HepG2 (cell line): ENCODE data around the gene PPP2R5D. TPM values are rescaled to one million over a fixed set of nuclear protein-coding genes. Genes with fewer than 3 reads are reported as not detected.

Source experiments
- ARID5B ChIP-seq: IDR thresholded peaks from 2 replicates; pipeline ENCODE4 v1.4.0; 2020; ENCODE audit warnings: mild to moderate bottlenecking, missing genetic modification reagents
- ELF4 ChIP-seq: sonication (generic); formaldehyde crosslinking; IDR thresholded peaks from 2 replicates; pipeline ENCODE4 v1.5.0; 2020; ENCODE audit warnings: missing genetic modification reagents, mild to moderate bottlenecking, moderate library complexity, borderline replicate concordance
- FLYWCH1 ChIP-seq: sonication (generic); formaldehyde crosslinking; IDR thresholded peaks from 2 replicates; pipeline ENCODE4 v1.8.1; 2023; ENCODE audit warnings: mild to moderate bottlenecking, missing genetic modification reagents
- GLMP ChIP-seq: sonication (generic); formaldehyde crosslinking; IDR thresholded peaks from 2 replicates; pipeline ENCODE4 v1.9.0; 2021; ENCODE audit warnings: missing genetic modification reagents, mild to moderate bottlenecking, borderline replicate concordance
- HDAC6 ChIP-seq: fragments of 200-600 bp; sonication (generic); IDR thresholded peaks from 2 replicates; pipeline ENCODE4 v1.7.0; 2017; ENCODE audit warnings: mild to moderate bottlenecking, antibody characterized with exemption, low read length, low read depth
- HNRNPH1 ChIP-seq: fragments of 200-400 bp; formaldehyde crosslinking; optimal IDR thresholded peaks from 2 replicates; pipeline ENCODE3; 2017; ENCODE audit warnings: mild to moderate bottlenecking, low read depth, low read length
- ISL2 ChIP-seq: sonication (generic); formaldehyde crosslinking; IDR thresholded peaks from 2 replicates; pipeline ENCODE4 v1.5.0; 2020; ENCODE audit warnings: missing genetic modification reagents
- JARID2 ChIP-seq: sonication (generic); formaldehyde crosslinking; IDR thresholded peaks from 2 replicates; pipeline ENCODE4 v1.8.1; 2023; ENCODE audit warnings: missing genetic modification reagents, inconsistent platforms; ENCODE audit not compliant: insufficient replicate concordance
- MIXL1 ChIP-seq: IDR thresholded peaks from 2 replicates; pipeline ENCODE4 v1.6.1; 2016
- MNT ChIP-seq: fragments of 450-650 bp; IDR thresholded peaks from 2 replicates; pipeline ENCODE4 v1.6.1; 2016
- SP140L ChIP-seq: sonication (generic); formaldehyde crosslinking; IDR thresholded peaks from 2 replicates; pipeline ENCODE4 v1.4.0; 2020; ENCODE audit warnings: missing genetic modification reagents, borderline replicate concordance
- STAG1 ChIP-seq: sonication (generic); formaldehyde crosslinking; IDR thresholded peaks from 2 replicates; pipeline ENCODE4 v1.4.0; 2020; ENCODE audit warnings: missing genetic modification reagents
- TEF ChIP-seq: sonication (generic); formaldehyde crosslinking; IDR thresholded peaks from 2 replicates; pipeline ENCODE4 v1.5.0; 2020; ENCODE audit warnings: missing genetic modification reagents
- UBTF ChIP-seq: sonication (generic); formaldehyde crosslinking; IDR thresholded peaks from 2 replicates; pipeline ENCODE4 v1.4.0; 2020; ENCODE audit warnings: mild to moderate bottlenecking, missing genetic modification reagents
- ZBTB2 ChIP-seq: sonication (generic); formaldehyde crosslinking; IDR thresholded peaks from 2 replicates; pipeline ENCODE4 v1.8.0; 2022; ENCODE audit warnings: low read depth, missing genetic modification reagents
- ZNF781 ChIP-seq: sonication (generic); formaldehyde crosslinking; IDR thresholded peaks from 2 replicates; pipeline ENCODE4 v1.5.1; 2020; ENCODE audit warnings: borderline replicate concordance, mild to moderate bottlenecking, missing genetic modification reagents; ENCODE audit errors: not compliant biosample characterization
- polyA plus RNA-seq, 8 experiments: library from polyadenylated mRNA; depleted of rRNA in 3 of 8; stranded (reverse) in 7 of 8; unstranded in 1 of 8; fragments of >200 nt; fragmentation: Illumina TruSeq in 4 of 8; extraction: Trizol in 4 of 8; gene quantifications; 2 replicates each; pipeline versions ENCODE4 v1.2.1 to v1.2.3, GENCODE V29; 2011 to 2016; ENCODE audit warnings: low read depth in 4 of 8, missing spikeins in 1 of 8, mixed read lengths in 1 of 8; ENCODE audit not compliant: insufficient read depth in 1 of 8
- total RNA-seq, 5 experiments: library from RNA; depleted of rRNA; stranded (reverse); fragments of >200 nt; fragmentation: Illumina TruSeq; extraction: Trizol; gene quantifications; 2 replicates each; pipeline ENCODE4 v1.2.3, GENCODE V29; 2016; ENCODE audit warnings: low read depth in 1 of 5

PPP2R5D gene
- total and polyA plus RNA-seq, 2 of the 13 experiments (the other 11 are each of a cell fraction or from before 2014, with no cell fraction given), result 53.7 to 60.4 TPM

GRCh38 chr6:42938987-42939809 is 45.2 kb upstream of the PPP2R5D start (continued):
- peak; percentile 84 for TF ChIP-seq UBTF (CRISPR knock-in tag)
- 0 out of 2 replicates have a peak, but pooled peaks have one; percentile 39 for TF ChIP-seq ZBTB2 (CRISPR knock-in tag)
- TF ChIP-seq GLMP (CRISPR knock-in tag), result no peak
- TF ChIP-seq HNRNPH1, result no peak
- peak; percentile 93 for TF ChIP-seq MIXL1
- no peak for TF ChIP-seq JARID2
- no peak for TF ChIP-seq SP140L (CRISPR knock-in tag)
- TF ChIP-seq TEF, result no peak
- peak; percentile 86 for TF ChIP-seq ARID5B
- TF ChIP-seq STAG1, result peak; percentile 28
- TF ChIP-seq HDAC6, result no peak
- TF ChIP-seq ZNF781 (CRISPR knock-in tag), result peak; percentile 70
- TF ChIP-seq MNT, result 0 out of 2 replicates have a peak, but pooled peaks have one; percentile 25
- TF ChIP-seq ISL2 (CRISPR knock-in tag), result no peak
- TF ChIP-seq ELF4 (CRISPR knock-in tag), result no peak
- TF ChIP-seq FLYWCH1 (CRISPR knock-in tag), result peak; percentile 87
